Fibroblast of mammary gland (primary cell): ENCODE measurements around the gene CCDC190.

Source experiments
- DNase-seq: peaks from one replicate; pipeline ENCODE4 v3.0.0-alpha.2; 2010; ENCODE audit warnings: low read depth
- H3K4me3 ChIP-seq: 2 replicates; pipeline ENCODE4 v1.5.1; 2011; ENCODE audit warnings: low read depth, mild to moderate bottlenecking, low read length, moderate library complexity; ENCODE audit not compliant: control insufficient read depth
- CTCF ChIP-seq: conservative IDR thresholded peaks from 2 replicates; pipeline ENCODE4 v1.5.1; 2011; ENCODE audit warnings: low read depth, low read length, inconsistent platforms; ENCODE audit not compliant: control insufficient read depth, insufficient read depth

CCDC190 gene

GRCh38 chr1:162861625-162862024, 650 bp upstream of the CCDC190 start:
- no peak overlapping the region for H3K4me3 ChIP-seq
- DNase-seq: no peak
- no peak for TF ChIP-seq CTCF

GRCh38 chr1:162859191-162859590, 1.8 kb downstream of the CCDC190 start:
- no peak for TF ChIP-seq CTCF
- H3K4me3 ChIP-seq: no peak overlapping the region
- no peak for DNase-seq

- no peak for TF ChIP-seq CTCF
- no peak overlapping the region for H3K4me3 ChIP-seq
- peak; percentile 68 for DNase-seq
Measured at GRCh38 chr1:162857850-162858249, 3.1 kb downstream of the CCDC190 start.

GRCh38 chr1:162856260-162856659, 4.7 kb downstream of the CCDC190 start:
- DNase-seq: peak; percentile 99
- TF ChIP-seq CTCF: no peak

GRCh38 chr1:162855461-162856150, 5.4 kb downstream of the CCDC190 start:
- TF ChIP-seq CTCF: no peak
- no peak overlapping the region for H3K4me3 ChIP-seq
- peak; percentile 84 for DNase-seq

More at GRCh38 chr1:162856260-162856659, 4.7 kb downstream of the CCDC190 start:
- H3K4me3 ChIP-seq: no peak overlapping the region

GRCh38 chr1:162854245-162854882, 6.6 kb downstream of the CCDC190 start:
- peak; percentile 94 for TF ChIP-seq CTCF
- H3K4me3 ChIP-seq: no peak overlapping the region
- peak; percentile 87 for DNase-seq

- no peak for TF ChIP-seq CTCF
- no peak for DNase-seq
- no peak overlapping the region for H3K4me3 ChIP-seq
Measured at GRCh38 chr1:162851341-162851740, 9.6 kb downstream of the CCDC190 start.
